ENCODE data around the gene LRRC4. TPM values are rescaled to one million over a fixed set of nuclear protein-coding genes. Genes with fewer than 3 reads are reported as not detected.

LRRC4 gene
- total RNA-seq, 1 donor = 0.72 TPM

DNA sequence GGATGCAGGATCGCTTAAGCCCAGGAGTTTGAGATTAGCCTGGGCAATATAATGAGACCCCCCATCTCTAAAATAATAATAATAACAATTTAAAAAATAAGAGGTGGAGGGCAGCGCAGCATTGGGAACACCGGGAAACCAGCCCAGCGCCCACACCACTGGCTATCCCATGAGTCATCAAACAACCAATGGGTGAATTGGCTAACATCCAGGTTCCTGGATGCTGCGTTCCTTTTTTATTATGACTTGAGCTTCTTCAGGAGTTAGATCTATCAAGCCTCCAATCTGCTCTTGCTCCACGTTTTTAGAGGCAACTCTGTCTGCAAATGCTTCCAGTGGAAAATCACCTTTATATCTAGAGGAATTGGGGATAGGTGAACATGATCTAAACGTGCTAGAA, 10.0 kb upstream of the LRRC4 start:
- no peaks in the 10 kb centered on the region for H3K36me3 ChIP-seq (ENCODE audit: insufficient read depth, low read length)
- no peak overlapping the region for H3K4me3 ChIP-seq (ENCODE audit: insufficient read depth, low read length)
- no peaks in the 10 kb centered on the region for H3K9me3 ChIP-seq (ENCODE audit: low read depth, low read length)
- peaks cover 23% of the 10 kb centered on the region for H3K4me1 ChIP-seq (ENCODE audit: insufficient read depth, low read length)
- H3K4me2 ChIP-seq (ENCODE audit: insufficient read depth, low read length) = peak overlapping the region; percentile 20
- H3K27ac ChIP-seq (ENCODE audit: low read depth, low read length) = no peak overlapping the region
- DNase-seq (ENCODE audit: insufficient read length, low spot score, missing footprints) = peak; percentile 80
- no peak overlapping the region for H2AFZ ChIP-seq (ENCODE audit: low read length)
- H3K27me3 ChIP-seq (ENCODE audit: insufficient read depth, low read length) = no peaks in the 10 kb centered on the region
- H4K20me1 ChIP-seq (ENCODE audit: insufficient read depth, low read length) = peaks cover 40% of the 10 kb centered on the region
- peaks cover 2% of the 10 kb centered on the region for H3K79me2 ChIP-seq (ENCODE audit: insufficient read depth, low read length)
- TF ChIP-seq, protein P1, sequence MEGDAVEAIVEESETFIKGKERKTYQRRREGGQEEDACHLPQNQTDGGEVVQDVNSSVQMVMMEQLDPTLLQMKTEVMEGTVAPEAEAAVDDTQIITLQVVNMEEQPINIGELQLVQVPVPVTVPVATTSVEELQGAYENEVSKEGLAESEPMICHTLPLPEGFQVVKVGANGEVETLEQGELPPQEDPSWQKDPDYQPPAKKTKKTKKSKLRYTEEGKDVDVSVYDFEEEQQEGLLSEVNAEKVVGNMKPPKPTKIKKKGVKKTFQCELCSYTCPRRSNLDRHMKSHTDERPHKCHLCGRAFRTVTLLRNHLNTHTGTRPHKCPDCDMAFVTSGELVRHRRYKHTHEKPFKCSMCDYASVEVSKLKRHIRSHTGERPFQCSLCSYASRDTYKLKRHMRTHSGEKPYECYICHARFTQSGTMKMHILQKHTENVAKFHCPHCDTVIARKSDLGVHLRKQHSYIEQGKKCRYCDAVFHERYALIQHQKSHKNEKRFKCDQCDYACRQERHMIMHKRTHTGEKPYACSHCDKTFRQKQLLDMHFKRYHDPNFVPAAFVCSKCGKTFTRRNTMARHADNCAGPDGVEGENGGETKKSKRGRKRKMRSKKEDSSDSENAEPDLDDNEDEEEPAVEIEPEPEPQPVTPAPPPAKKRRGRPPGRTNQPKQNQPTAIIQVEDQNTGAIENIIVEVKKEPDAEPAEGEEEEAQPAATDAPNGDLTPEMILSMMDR (IDR thresholded peaks at IDR 0.05; ENCODE audit: extremely low read depth, low read depth, low read length) = no peak

DNA sequence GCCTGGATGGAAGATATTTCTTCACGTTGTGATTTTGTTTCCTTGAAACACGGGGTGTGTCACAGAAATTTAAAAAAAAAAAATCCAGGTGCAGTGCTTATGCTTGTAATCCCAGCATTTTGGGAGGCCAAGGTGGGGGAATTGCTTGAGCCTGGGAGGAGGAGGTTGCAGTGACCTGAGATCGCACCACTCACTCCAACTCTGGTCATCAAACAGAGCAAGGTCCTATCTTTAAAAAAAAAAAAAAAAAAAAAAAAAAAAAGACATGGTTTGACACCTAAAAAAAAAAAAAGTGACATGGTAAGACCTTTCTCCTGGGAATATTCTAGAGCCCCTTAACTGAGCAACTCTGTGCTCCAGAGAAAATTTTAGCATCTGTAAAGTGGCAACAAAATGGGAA, 9.0 kb upstream of the LRRC4 start:
- Histone ChIP-seq H3K4me3 (ENCODE audit: insufficient read depth, low read length) (no peak overlapping the region), H3K27me3 (ENCODE audit: insufficient read depth, low read length) (no peaks in the 10 kb centered on the region), H2AFZ (ENCODE audit: low read length) (no peak overlapping the region), H3K4me1 (ENCODE audit: insufficient read depth, low read length) (peaks cover 14% of the 10 kb centered on the region), H3K36me3 (ENCODE audit: insufficient read depth, low read length) (no peaks in the 10 kb centered on the region), H3K9me3 (ENCODE audit: low read depth, low read length) (no peaks in the 10 kb centered on the region), H3K27ac (ENCODE audit: low read depth, low read length) (no peak overlapping the region), H3K4me2 (ENCODE audit: insufficient read depth, low read length) (no peak overlapping the region), H4K20me1 (ENCODE audit: insufficient read depth, low read length) (peaks cover 48% of the 10 kb centered on the region), H3K79me2 (ENCODE audit: insufficient read depth, low read length) (peaks cover 2% of the 10 kb centered on the region)
- DNase-seq (ENCODE audit: insufficient read length, low spot score, missing footprints) = no peak
- TF ChIP-seq, protein P1 (IDR thresholded peaks at IDR 0.05; ENCODE audit: extremely low read depth, low read depth, low read length) = no peak

DNA sequence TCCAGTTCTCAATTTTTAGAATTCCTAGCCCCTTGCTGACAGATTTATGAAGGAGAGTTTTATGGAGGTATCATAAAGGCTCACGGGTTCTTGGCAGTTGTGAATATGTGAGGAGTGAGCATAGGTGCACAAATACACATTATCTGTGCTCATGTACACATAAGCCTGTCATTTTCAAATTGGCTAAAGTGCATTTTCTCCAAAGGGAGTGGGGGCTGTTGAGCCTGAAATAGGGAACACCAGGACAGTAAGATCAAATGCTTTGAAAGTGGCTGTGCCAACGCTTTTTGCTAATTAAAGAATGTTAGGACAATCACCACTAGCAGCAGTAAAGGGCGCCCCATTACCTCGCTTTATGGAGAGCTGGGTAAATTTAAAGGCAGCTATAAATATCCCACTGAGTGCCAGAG, 8.3 kb upstream of the LRRC4 start:
- H2AFZ ChIP-seq (ENCODE audit: low read length) = no peak overlapping the region
- H3K4me3 ChIP-seq (ENCODE audit: insufficient read depth, low read length) = no peak overlapping the region
- no peak overlapping the region for H3K4me2 ChIP-seq (ENCODE audit: insufficient read depth, low read length)
- DNase-seq (ENCODE audit: insufficient read length, low spot score, missing footprints) = no peak
- H3K4me1 ChIP-seq (ENCODE audit: insufficient read depth, low read length) = peaks cover 12% of the 10 kb centered on the region
- H3K79me2 ChIP-seq (ENCODE audit: insufficient read depth, low read length) = peaks cover 2% of the 10 kb centered on the region
- peaks cover 54% of the 10 kb centered on the region for H4K20me1 ChIP-seq (ENCODE audit: insufficient read depth, low read length)
- no peaks in the 10 kb centered on the region for H3K9me3 ChIP-seq (ENCODE audit: low read depth, low read length)
- no peaks in the 10 kb centered on the region for H3K27me3 ChIP-seq (ENCODE audit: insufficient read depth, low read length)
- H3K27ac ChIP-seq (ENCODE audit: low read depth, low read length) = no peak overlapping the region
- TF ChIP-seq, protein P1 (IDR thresholded peaks at IDR 0.05; ENCODE audit: extremely low read depth, low read depth, low read length) = no peak
- no peaks in the 10 kb centered on the region for H3K36me3 ChIP-seq (ENCODE audit: insufficient read depth, low read length)

DNA sequence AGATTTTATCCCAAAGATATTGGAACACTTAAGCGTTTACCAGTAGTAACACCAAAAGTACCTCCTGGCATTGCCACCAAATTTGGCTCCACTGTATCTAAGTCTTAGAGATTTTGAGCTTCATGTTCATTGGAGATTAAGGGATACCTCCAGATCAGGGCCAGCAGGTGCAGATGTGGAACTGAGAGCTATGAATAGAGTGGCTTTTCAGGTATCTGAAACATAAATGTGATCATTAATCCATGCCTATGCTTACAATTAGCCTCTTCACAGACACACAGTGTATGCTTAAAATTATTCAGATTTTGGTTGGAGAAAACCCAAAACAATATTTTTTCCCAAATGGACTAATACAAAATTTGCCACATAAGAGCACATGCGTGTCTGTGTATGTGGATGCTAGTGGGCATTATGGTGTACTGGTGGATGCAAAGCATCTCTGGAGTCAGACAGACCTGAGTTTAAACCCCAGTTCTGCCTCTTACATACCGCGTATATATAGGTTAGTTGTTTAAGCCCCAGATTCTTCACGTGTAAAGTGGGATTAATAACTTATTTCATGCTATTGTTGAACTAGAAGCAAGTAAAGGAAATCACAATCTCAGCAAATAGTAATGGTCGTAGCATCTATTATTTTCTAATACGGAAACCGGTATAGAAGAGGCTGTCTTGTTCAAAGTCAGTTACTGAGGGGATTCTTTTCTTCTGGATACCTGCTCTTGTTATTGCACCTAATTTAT, 6.8 kb upstream of the LRRC4 start:
- H3K9me3 ChIP-seq (ENCODE audit: low read depth, low read length) = no peaks in the 10 kb centered on the region
- H3K27ac ChIP-seq (ENCODE audit: low read depth, low read length) = no peak overlapping the region
- H4K20me1 ChIP-seq (ENCODE audit: insufficient read depth, low read length) = peaks cover 68% of the 10 kb centered on the region

More for the DNA sequence above, 6.8 kb upstream of the LRRC4 start:
- H3K4me2 ChIP-seq (ENCODE audit: insufficient read depth, low read length) = no peak overlapping the region
- TF ChIP-seq, protein P1 (IDR thresholded peaks at IDR 0.05; ENCODE audit: extremely low read depth, low read depth, low read length) = no peak
- H3K36me3 ChIP-seq (ENCODE audit: insufficient read depth, low read length) = no peaks in the 10 kb centered on the region
- H3K79me2 ChIP-seq (ENCODE audit: insufficient read depth, low read length) = peaks cover 2% of the 10 kb centered on the region
- no peaks in the 10 kb centered on the region for H3K27me3 ChIP-seq (ENCODE audit: insufficient read depth, low read length)
- H3K4me1 ChIP-seq (ENCODE audit: insufficient read depth, low read length) = peaks cover 12% of the 10 kb centered on the region
- no peak for DNase-seq (ENCODE audit: insufficient read length, low spot score, missing footprints)
- no peak overlapping the region for H3K4me3 ChIP-seq (ENCODE audit: insufficient read depth, low read length)
- H2AFZ ChIP-seq (ENCODE audit: low read length) = no peak overlapping the region

Data from osteoblast (primary cell).